Measurements from ENCODE around the gene ZIC5.

Gene ZIC5

DNA sequence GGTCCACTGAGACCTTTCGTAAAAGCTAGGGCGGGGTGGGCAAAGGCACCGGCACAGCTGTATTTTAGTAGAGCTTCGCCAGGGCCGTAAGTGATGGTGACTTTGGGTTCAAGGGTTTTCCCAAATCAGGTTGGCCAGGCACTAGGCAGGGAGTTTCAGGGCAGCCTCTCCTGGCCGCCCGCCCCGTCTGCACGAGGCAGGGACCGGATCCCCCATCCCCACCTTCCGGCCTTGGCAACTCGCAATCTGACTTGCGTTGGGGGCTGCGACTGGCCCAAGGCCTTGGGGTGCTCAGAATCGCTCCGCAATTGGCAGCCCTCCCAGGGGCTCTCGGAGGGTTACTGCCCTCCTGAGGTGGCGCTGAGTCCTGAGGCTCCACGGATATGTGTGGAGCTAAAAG lies 4.1 kb upstream of the ZIC5 start:
- FAIRE-seq, result no peak

- no peak for FAIRE-seq
Measured at GRCh38 chr13:99974939-99975561, 3.5 kb upstream of the ZIC5 start.

DNA sequence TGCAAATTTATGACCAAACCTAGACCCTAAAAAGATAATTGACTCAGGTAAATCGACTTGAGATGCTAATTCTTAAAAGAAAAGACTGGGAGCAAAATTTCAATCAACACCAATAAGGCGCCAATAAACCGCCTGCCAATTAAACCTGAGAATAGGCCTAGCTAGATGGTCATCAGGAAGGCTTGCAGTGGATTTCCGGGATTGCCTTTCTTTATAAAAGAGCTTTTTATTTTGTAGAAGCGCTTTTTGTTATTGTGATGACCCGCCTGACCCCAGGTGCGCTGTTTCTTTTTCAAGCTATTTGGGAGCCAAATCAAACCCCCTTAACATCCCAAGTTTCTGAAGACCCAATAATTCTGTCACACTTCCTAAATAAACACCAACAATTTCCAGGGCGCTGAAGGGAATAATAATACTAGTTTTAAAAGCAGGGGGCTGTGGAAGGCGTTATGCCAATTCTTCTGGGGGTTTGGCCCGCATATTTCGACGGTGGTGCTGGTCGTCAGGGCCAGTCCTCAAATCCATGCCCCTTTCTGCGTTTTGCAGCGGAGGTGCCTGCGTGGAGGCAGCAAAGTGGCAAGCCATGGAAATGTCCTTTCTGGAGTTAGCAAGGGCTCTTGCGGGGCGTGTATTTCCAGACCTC lies 2.9 kb upstream of the ZIC5 start:
- no peak for FAIRE-seq

DNA sequence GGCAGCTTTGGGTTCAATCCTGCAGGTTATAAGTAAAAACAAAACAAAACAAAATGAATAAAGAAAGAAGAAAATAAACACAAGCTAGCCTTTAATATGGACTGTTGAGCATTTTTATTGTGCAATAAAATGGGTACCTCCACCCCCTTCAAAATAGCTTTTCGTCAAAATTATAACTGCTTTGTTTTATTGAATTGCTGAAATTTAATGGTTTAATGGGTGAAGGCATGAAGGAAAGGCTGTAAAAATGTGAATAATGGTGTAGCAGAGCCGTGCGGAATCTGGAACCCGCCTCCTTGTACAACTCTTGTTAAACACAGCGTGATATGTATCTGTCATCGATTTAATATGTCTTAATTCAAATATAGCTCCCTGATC lies 2.2 kb upstream of the ZIC5 start:
- FAIRE-seq, result no peak

DNA sequence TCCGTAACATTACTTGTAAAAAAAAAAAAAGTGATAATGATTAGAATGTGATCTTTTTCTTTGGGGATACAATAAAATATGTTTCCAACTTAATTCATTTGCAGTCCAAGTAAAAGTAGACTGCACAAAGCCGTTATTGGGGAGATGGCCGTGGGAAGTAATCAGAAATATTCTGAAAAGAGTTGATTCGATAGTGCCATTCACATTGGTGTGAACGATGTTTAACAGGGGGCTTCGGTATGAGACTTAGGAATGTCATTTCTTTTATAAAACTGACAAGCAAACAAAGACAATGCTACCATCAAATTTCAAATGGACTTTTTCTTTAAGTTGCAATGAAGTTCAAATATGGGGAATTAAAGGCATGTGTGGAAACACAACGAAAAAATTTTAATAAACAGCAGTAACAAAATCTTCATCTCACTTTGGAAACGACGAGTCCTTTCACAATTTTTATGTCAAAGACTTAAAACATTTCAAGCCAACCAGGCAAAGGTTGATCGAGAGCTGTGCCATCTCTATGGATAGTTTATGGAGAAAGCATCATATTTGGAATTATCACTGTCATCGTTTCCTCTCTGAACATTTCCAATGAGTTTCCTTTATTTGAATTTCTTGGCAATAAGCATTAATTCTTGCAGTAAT lies 1.7 kb upstream of the ZIC5 start:
- FAIRE-seq, result no peak

DNA sequence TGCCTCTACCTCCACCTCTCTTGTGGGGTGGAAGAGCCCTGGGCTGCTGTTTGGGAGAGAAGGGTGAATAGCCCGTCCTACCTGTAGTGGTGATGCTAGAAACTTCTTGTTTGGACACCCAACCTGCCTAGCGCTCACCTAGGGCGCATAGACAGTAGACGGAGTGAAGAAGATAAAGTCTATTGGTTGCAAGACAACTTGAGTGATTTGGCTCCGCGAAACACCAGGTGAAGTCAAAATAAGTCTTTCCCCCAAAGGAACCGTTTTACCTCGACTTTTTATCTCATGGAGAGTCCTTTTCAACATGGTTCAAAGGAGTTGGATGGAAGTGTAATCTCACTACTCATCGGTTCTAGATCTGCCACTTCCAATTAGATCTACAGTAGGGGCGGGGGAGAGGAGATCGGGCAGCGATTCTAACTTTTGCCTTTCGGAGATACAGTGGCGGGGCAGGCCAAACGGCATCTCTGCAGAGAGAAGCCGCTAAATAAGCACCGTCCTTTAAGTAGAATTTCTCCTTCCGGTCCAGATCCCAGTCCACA lies 694 bp upstream of the ZIC5 start:
- no peak for FAIRE-seq

DNA sequence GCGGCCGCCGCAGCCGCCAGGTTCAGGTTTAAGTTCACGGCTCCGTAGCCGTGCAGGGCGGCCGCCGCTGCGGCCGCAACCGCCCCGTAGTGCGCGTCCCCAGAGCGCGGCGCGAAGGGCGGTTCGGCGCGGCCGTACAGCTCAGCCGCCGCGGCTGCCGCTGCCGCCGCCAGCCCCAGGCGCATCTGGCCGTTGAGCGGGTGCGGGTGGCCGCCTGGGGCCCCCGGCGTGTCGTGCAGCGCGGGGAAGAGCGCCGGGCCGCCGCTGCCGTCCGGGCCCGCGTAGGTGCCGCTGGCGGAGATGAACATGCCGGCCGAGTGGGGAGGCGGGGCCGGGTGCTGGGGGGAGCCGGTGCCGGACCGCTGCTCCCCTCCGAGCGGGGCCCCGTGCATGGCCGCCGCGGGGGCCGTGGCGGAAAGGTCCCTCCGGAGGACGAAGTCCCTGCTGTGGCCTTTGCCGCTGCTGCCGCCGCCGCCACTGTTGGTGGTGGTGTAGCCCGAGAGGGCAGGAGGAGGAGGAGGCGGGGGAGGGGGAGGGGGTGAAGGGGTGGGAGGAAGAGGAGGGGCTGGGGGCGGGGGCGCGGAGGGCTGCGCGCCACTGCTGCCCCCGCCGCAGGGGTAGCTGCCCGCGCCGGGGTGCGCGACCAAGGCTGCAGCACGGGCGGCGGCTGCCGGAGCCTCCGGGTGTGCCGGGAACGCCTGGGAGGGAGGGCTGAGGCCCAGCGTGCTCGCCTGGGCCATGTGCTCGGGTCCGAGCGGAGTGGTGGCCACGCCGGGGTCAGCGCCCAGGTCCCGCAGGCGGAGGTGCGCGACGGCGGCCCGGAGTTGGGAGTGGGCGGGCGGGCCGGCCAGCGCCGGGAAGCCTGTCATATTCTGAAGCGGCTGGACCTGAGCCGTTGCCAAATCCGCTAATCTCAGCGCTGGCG lies 654 bp downstream of the ZIC5 start:
- FAIRE-seq, result no peak

DNA sequence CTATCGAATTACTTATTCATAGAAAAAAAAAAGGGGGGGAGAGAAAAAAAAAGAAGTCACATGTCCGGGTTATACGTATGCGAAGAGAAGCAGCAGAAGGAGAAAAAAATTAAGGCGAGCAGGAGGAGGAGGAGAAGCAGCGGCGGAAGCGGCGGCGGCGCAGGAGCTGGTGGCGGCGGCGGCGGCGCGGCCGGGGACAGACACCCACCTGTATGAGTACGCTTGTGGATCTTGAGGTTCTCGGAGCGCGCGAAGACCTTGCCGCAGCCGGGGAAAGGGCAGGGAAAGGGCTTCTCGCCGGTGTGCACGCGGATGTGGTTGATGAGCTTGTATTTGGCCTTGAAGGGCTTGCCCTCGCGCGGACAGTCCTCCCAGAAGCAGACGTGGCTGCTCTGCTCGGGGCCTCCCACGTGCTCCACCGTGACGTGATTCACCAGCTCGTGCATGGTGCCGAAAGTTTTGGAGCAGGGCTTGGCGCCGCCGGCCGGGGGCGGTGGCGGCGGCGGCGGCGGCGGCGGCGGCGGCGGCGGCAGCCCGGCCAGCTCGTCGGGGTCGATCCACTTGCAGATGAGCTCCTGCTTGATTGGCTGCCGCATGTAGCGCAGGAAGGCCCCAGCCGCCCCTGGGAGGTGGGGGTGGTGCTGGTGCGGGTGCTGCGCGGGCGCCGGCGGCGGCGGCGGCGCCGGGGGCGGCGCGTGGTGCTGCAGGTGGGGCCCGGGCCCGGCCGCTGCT lies 1.5 kb downstream of the ZIC5 start:
- FAIRE-seq, result no peak

- no peak for FAIRE-seq
Measured at GRCh38 chr13:99969453-99969918, 2.1 kb downstream of the ZIC5 start.

DNA sequence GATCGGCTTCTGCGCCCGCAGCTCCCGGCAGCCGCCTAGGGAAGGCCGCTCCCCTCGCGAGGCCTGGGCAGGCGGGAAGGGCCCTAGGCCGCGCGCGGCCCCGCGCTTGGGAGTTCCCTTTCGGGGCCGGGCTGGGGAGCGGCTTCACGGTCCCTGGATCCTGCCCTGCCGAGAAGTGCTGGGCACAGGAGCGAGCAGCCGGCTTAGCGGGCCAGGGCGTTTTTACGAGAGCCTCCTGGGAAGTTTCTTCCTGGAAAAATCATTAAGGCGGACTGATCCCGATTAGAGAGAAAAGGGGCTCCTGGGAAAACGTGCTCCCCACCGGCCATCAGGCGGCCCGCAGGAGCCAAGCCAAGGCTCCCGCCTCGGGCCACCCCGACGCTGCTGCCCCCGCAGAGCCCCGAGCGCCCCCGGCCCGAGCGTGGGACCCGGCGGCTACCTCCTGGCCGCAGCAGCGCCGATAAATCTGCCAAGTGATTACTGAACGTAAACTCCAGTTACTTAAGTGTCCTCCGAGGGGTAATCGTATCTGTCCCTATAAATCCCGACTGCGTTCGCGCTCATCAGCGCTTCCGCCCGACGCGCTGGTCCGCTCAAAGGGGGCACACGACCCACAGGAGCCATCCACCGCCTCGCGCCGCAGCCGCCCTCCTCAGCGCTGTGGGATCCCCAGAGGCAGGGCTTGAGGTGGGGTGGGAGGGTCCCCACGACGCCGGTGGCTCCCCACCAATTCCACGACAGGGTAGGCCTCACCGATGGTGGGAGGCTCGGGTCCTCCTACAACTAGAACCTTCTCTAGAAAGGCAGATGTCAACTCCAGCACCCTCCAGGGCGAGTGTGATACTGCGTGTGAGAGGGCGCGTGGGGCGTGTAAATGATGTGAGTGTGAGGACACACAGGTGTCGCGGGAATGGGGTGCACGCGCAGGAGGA lies 2.8 kb downstream of the ZIC5 start:
- FAIRE-seq, result no peak

GRCh38 chr13:99967869-99968520 lies 3.6 kb downstream of the ZIC5 start:
- no peak for FAIRE-seq

- FAIRE-seq, result no peak
Measured at GRCh38 chr13:99967498-99967868, 4.1 kb downstream of the ZIC5 start.

- no peak for FAIRE-seq
Measured at GRCh38 chr13:99966064-99966805, 5.3 kb downstream of the ZIC5 start.

DNA sequence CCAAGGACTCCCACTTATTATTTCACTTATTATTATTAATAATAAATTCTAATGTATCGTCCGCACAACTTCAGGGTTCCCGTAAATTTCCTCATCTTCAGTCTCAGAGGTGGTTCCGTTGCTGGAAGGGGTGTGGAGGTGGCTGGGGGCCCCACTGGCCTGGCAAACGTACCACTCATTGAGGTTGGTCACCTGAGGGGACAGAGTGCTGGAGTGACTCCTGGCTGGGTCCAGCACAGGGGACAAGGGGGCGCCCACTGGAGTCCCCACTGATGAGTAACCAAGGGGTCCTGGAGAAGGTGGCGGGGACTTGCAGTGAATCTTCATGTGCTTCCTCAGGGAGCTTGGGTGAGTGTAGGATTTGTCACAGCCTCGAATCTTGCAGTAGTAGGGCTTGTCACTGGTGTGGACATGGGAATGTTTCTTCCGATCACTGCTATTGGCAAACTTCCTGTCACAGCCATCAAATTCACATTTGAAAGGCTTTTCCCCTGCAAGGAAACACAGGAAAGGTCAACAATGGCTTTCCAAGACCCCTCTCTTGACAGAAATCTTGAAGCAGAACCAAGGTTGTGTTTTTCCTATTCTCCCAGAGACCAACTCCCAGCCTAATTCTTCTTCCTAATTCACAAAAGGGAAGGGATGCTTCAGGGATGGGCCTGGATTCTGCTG lies 6.1 kb downstream of the ZIC5 start:
- no peak for FAIRE-seq

DNA sequence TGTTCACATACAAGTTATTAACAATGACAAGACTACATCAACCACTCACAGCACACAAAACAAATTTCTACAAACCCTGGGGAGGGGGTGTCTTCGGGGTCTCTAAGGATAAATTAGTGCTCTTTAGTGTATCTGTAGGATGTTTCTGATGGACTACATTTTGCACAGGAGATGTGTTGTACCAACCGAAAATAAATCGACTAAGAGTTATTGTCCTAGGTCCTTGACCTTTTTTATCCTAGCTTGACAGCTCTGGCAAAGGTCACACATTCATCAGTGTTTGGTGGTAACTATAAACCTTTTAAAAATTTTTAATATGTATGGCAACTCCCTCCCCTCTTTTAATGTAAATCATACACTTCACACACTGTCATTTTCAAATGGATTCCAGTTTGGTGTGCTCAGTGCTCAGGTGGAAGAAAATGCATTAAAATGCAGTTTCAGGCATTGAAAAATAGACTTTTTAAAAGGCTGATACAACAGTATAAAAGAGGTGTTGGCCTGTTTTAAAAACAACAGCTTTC lies 7.7 kb downstream of the ZIC5 start:
- FAIRE-seq, result no peak

DNA sequence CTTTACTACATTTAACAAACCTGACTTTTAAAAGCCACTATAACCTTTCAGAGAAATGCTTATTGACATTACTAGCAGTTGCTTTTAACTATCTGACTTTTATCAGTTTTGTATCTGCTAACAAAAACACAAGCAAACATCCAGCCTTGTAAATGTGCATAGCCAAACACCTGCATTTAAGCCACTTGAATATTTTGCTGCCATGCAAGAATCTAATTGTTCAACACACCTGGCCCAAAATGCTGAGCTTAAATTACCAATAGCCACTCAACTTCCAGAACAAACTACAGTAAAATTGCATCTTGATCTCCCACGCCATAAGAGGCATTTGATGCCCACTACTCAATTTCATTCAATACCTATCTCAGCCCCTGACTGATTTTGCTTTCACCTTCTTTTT lies 9.3 kb downstream of the ZIC5 start:
- FAIRE-seq, result no peak

DNA sequence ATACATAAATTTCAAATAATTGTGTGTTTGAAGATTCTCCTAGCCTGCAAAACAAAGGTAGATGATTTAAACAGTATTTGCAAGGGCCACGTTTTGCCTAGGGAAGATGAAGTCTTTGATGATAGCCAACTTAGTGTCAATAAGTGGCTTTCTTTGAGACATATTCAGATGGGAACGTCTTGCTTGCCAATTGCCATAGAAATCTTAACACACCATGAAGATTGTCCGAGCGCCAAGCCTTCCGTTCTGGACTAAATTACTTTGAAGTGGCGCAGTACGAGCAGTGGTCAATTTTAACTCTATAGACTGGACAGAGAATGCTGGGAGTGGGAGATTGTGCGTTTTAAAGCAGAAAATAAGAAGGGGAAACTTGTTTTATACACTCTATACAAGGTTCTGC lies 9.9 kb downstream of the ZIC5 start:
- no peak for FAIRE-seq

DNA sequence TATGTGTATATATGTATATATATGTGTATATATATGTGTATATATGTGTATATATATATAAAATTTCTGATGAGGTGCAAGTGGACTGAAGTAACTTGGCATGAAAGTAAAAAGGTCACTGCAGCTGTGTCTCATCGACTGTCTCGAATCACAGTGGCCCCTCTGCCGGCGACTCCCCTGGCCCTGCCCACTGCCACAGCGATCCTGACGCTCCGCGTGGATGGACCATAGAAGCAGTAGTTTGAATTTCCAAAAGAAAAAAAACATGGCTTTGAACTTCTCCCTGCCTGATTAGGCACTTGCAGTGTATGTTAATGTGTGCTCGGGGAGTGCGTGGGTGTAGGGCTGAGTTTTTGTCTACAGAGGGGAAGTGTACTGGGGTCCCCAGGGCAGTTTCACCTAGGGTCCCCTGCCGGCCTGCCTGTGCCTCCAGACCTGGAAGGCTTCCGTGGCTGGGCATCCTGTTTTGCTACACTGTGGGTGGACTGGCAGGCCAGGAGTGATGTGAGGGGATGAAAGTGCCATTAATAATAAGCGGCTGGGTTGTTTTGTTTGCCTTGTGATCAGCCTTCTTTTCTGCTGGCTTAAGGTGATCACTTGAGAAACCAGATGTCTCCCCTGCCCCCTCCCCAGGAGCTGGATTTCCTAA lies 10.8 kb downstream of the ZIC5 start:
- no peak for FAIRE-seq

Measured in colon (tissue), 2 donors.